ENCODE measurements around the gene RPP14. TPM values are rescaled to one million over a fixed set of nuclear protein-coding genes. Genes with fewer than 3 reads are reported as not detected.

Gene RPP14
- total and polyA plus RNA-seq, 2 donors (not counting 3 experiments of a cell fraction or from before 2014, with no cell fraction given): 11.9 to 18.1 TPM

- Histone ChIP-seq H3K9me1 (replicated peaks; ENCODE audit: control insufficient read depth, extremely low read depth, insufficient read depth, low read length) (no peaks in the 10 kb centered on the region), H3K4me3 (replicated peaks in 1 of 3; ENCODE audit: insufficient read depth in 1 of 3, low read depth in 1 of 3, low read length in 3 of 3) (no peak overlapping the region), H4K20me1 (replicated peaks; ENCODE audit: control insufficient read depth, extremely low read depth, insufficient read depth, low read length) (no peaks in the 10 kb centered on the region), H3K79me2 (ENCODE audit: control insufficient read depth, insufficient read depth, low read length) (no peaks in the 10 kb centered on the region), H3K9me3 (replicated peaks; ENCODE audit: control insufficient read depth, insufficient read depth, low read length) (no peaks in the 10 kb centered on the region), H3K27me3 (ENCODE audit: control insufficient read depth in 2 of 2, insufficient read depth in 2 of 2, low read length in 2 of 2) (peaks cover 0 to 4% of the 10 kb centered on the region in 2 experiments), H3K4me1 (ENCODE audit: control insufficient read depth, extremely low read depth, insufficient read depth, low read length) (no peaks in the 10 kb centered on the region), H3K27ac (ENCODE audit: insufficient read depth, low read depth, low read length) (no peak overlapping the region), H3K9ac (replicated peaks; ENCODE audit: extremely low read depth, insufficient read depth, low read length) (no peak overlapping the region), H2AFZ (ENCODE audit: low read depth, low read length) (no peak overlapping the region), H3K36me3 (ENCODE audit: control insufficient read depth in 2 of 2, extremely low read depth in 1 of 2, insufficient read depth in 2 of 2, low read length in 2 of 2) (no peaks in the 10 kb centered on the region), H3K4me2 (ENCODE audit: insufficient read depth, low read length) (no peak overlapping the region)
- dilution Hi-C loops (cut with MboI; ENCODE audit: extremely low pct_ligation_motif_present, low sequenced_read_pairs): no loop called here
- no peak for FAIRE-seq
- intact Hi-C loops (cut with micrococcal nuclease): no loop called here
- POLR2A ChIA-PET: no interaction called here
- CTCF ChIA-PET: interaction anchor here (1.6 to 4.9 kb wide), 3 partner anchors 13 to 106 kb away, joined by 5 to 28 read pairs (median 24); partner anchors contain the start of genes HTD2 and RPP14
- TF ChIP-seq CTCF (IDR thresholded peaks at IDR 0.05; ENCODE audit: extremely low read depth in 1 of 2, insufficient read depth in 1 of 2, low read depth in 1 of 2, low read length in 2 of 2) (no peak), POLR2A (IDR thresholded peaks at IDR 0.05; ENCODE audit: low read depth, low read length) (no peak), EZH2 (IDR thresholded peaks at IDR 0.05; ENCODE audit: borderline replicate concordance, low read depth, low read length, severe bottlenecking) (no peak), POLR2AphosphoS5 (IDR thresholded peaks at IDR 0.05; ENCODE audit: insufficient read depth, low read depth, low read length) (no peak), MAX (IDR thresholded peaks at IDR 0.05; ENCODE audit: insufficient read depth, insufficient read length) (no peak), MYC (IDR thresholded peaks at IDR 0.05; ENCODE audit: low read depth, low read length) (no peak), JUN (IDR thresholded peaks at IDR 0.05; ENCODE audit: borderline replicate concordance, insufficient read depth, insufficient read length, low read depth) (no peak), FOS (IDR thresholded peaks at IDR 0.05; ENCODE audit: borderline replicate concordance, insufficient read depth, low read length) (no peak), GATA2 (IDR thresholded peaks at IDR 0.05; ENCODE audit: insufficient read depth, insufficient read length, low read depth, low read length) (no peak)
- BruUV-seq (replicated peaks): no TSS peak
- no peak for DNase-seq (ENCODE audit: low read depth, low spot score)
Observed at GRCh38 chr3:58293516-58293915, 12.5 kb upstream of the RPP14 start.

Measured in endothelial cell of umbilical vein (primary cell).